ENCODE measurements around the gene ALDH1L2.
"Not testable (repeated sequence)": the region's sequence is repeated elsewhere in the genome, so short reads cannot be mapped to it uniquely, and the experiment has no call there.

ALDH1L2 gene

GRCh38 chr12:105084251-105085250 is at the start of gene ALDH1L2:
Gene ALDH1L2 (minus strand): TSS chr12:105084458. CDS start chr12:105084436, 22 bp downstream.
- no peak for DNase-seq (ENCODE audit: low read depth in 2 of 2)

- no peak for DNase-seq (ENCODE audit: low read depth in 2 of 2)
Measured at GRCh38 chr12:105120551-105120950, 36.3 kb upstream of the ALDH1L2 start.

GRCh38 chr12:105116969-105117368 is 32.7 kb upstream of the ALDH1L2 start:
- no peak for DNase-seq (ENCODE audit: low read depth in 2 of 2)

GRCh38 chr12:105113094-105113493 is 28.8 kb upstream of the ALDH1L2 start:
- no peak for DNase-seq (ENCODE audit: low read depth in 2 of 2)

- DNase-seq (ENCODE audit: low read depth in 2 of 2), result no peak
Measured at GRCh38 chr12:105110851-105111250, 26.6 kb upstream of the ALDH1L2 start.

- no peak for DNase-seq (ENCODE audit: low read depth in 2 of 2)
Measured at GRCh38 chr12:105109465-105110212, 25.4 kb upstream of the ALDH1L2 start.

GRCh38 chr12:105107494-105108371 is 23.5 kb upstream of the ALDH1L2 start, which contains the start of gene WASHC4:
Gene WASHC4 (plus strand): TSS chr12:105107731. CDS start chr12:105107801, 70 bp downstream.
- DNase-seq (ENCODE audit: low read depth in 2 of 2), result peak; percentile 87

GRCh38 chr12:105107171-105107493 is 22.9 kb upstream of the ALDH1L2 start:
- DNase-seq (ENCODE audit: low read depth in 2 of 2), result no peak

GRCh38 chr12:105106621-105107020 is 22.4 kb upstream of the ALDH1L2 start:
- no peak for DNase-seq (ENCODE audit: low read depth in 2 of 2)

- DNase-seq (ENCODE audit: low read depth in 2 of 2), result no peak
Measured at GRCh38 chr12:105104762-105105161, 20.5 kb upstream of the ALDH1L2 start.

GRCh38 chr12:105102673-105103072 is 18.4 kb upstream of the ALDH1L2 start:
- no peak for DNase-seq (ENCODE audit: low read depth in 2 of 2)

GRCh38 chr12:105100998-105101397 is 16.7 kb upstream of the ALDH1L2 start:
- DNase-seq (ENCODE audit: low read depth in 2 of 2), result no peak

- no peak for DNase-seq (ENCODE audit: low read depth in 2 of 2)
Measured at GRCh38 chr12:105100207-105100985, 16.1 kb upstream of the ALDH1L2 start.

- DNase-seq (ENCODE audit: low read depth in 2 of 2), result no peak
Measured at GRCh38 chr12:105099356-105099755, 15.1 kb upstream of the ALDH1L2 start.

GRCh38 chr12:105095338-105095737 is 11.1 kb upstream of the ALDH1L2 start:
- not testable (repeated sequence) for DNase-seq (ENCODE audit: low read depth in 2 of 2)

- DNase-seq (ENCODE audit: low read depth in 2 of 2), result no peak
Measured at GRCh38 chr12:105092336-105092735, 8.1 kb upstream of the ALDH1L2 start.

GRCh38 chr12:105091476-105092206 is 7.4 kb upstream of the ALDH1L2 start:
- DNase-seq (ENCODE audit: low read depth in 2 of 2), result no peak

GRCh38 chr12:105090361-105090760 is 6.1 kb upstream of the ALDH1L2 start:
- DNase-seq (ENCODE audit: low read depth in 2 of 2), result no peak

- no peak for DNase-seq (ENCODE audit: low read depth in 2 of 2)
Measured at GRCh38 chr12:105089817-105090216, 5.6 kb upstream of the ALDH1L2 start.

- DNase-seq (ENCODE audit: low read depth in 2 of 2), result no peak
Measured at GRCh38 chr12:105085501-105085900, 1.2 kb upstream of the ALDH1L2 start.
